ENCODE data around the gene PIGU.

Gene PIGU

GRCh38 chr20:34654207-34654744 is 22.6 kb downstream of the PIGU start:
- Histone ChIP-seq H3K9me3 (no peaks in the 10 kb centered on the region), H3K4me3 (ENCODE audit: low read depth in 1 of 2, low read length in 1 of 2) (no peak overlapping the region), H3K4me1 (ENCODE audit: control insufficient read depth in 1 of 2, insufficient read depth in 1 of 2, low read depth in 1 of 2, low read length in 1 of 2) (no peaks in the 10 kb centered on the region), H3K36me3 (no peaks in the 10 kb centered on the region), H3K27ac (no peak overlapping the region), H3K27me3 (no peaks in the 10 kb centered on the region)
- TF ChIP-seq, protein P1, sequence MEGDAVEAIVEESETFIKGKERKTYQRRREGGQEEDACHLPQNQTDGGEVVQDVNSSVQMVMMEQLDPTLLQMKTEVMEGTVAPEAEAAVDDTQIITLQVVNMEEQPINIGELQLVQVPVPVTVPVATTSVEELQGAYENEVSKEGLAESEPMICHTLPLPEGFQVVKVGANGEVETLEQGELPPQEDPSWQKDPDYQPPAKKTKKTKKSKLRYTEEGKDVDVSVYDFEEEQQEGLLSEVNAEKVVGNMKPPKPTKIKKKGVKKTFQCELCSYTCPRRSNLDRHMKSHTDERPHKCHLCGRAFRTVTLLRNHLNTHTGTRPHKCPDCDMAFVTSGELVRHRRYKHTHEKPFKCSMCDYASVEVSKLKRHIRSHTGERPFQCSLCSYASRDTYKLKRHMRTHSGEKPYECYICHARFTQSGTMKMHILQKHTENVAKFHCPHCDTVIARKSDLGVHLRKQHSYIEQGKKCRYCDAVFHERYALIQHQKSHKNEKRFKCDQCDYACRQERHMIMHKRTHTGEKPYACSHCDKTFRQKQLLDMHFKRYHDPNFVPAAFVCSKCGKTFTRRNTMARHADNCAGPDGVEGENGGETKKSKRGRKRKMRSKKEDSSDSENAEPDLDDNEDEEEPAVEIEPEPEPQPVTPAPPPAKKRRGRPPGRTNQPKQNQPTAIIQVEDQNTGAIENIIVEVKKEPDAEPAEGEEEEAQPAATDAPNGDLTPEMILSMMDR (IDR thresholded peaks at IDR 0.05) = no peak

GRCh38 chr20:34651200-34651599 is 25.7 kb downstream of the PIGU start:
- H3K4me3 ChIP-seq (ENCODE audit: low read depth in 1 of 2, low read length in 1 of 2) = no peak overlapping the region
- H3K9me3 ChIP-seq = no peaks in the 10 kb centered on the region
- TF ChIP-seq, protein P1 (IDR thresholded peaks at IDR 0.05) = no peak
- H3K36me3 ChIP-seq = no peaks in the 10 kb centered on the region
- H3K27ac ChIP-seq = no peak overlapping the region
- no peaks in the 10 kb centered on the region for H3K27me3 ChIP-seq
- H3K4me1 ChIP-seq (ENCODE audit: control insufficient read depth in 1 of 2, insufficient read depth in 1 of 2, low read depth in 1 of 2, low read length in 1 of 2) = no peaks in the 10 kb centered on the region

GRCh38 chr20:34647737-34648136 is 29.2 kb downstream of the PIGU start:
- no peaks in the 10 kb centered on the region for H3K36me3 ChIP-seq
- H3K27me3 ChIP-seq = no peaks in the 10 kb centered on the region
- TF ChIP-seq, protein P1 (IDR thresholded peaks at IDR 0.05) = no peak
- peaks cover 14 to 17% of the 10 kb centered on the region in 2 experiments for H3K4me1 ChIP-seq (ENCODE audit: control insufficient read depth in 1 of 2, insufficient read depth in 1 of 2, low read depth in 1 of 2, low read length in 1 of 2)
- H3K9me3 ChIP-seq = no peaks in the 10 kb centered on the region
- no peak overlapping the region for H3K4me3 ChIP-seq (ENCODE audit: low read depth in 1 of 2, low read length in 1 of 2)
- no peak overlapping the region for H3K27ac ChIP-seq

DNA sequence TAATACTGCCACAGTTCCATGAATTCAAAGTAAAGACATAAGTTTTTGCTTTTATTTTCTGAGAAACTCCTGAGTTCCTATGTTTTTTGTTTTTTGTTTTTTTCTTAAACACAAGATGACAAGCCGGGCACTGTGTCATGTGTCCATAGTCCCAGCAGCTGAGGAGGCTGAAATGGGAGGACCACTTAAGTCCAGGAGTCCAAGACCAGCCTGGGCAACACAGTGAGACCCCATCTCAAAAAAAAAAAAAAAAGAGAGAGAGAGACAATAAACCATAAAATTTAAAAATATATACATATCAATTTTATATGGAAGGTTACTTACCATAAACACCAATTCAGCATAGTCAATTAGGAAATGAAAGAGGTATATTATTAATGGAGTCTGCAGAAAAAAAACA is 31.9 kb downstream of the PIGU start:
- TF ChIP-seq, protein P1 (IDR thresholded peaks at IDR 0.05) = no peak

DNA sequence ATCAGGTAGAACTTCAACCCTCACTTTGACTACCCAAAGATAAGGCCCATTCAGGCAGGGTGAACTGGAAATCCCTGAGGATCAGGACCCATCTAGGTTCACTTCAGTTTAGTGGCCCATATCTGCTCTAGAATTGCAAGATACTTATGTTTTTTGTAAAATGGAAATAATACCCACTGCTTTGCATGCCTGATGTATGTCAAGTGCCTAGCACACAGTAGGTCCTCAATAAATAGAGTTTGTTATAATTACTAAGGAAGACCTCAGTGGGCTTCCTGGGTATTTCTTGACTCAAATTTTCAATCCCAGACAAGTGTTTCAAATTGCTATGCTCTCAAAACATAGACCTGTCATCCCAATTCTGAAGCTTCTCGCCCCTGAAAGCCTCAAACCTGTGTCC is 32.5 kb downstream of the PIGU start:
- Histone ChIP-seq H3K4me3 (ENCODE audit: low read depth in 1 of 2, low read length in 1 of 2) (no peak overlapping the region), H3K9me3 (no peaks in the 10 kb centered on the region), H3K4me1 (ENCODE audit: control insufficient read depth in 1 of 2, insufficient read depth in 1 of 2, low read depth in 1 of 2, low read length in 1 of 2) (peaks cover 35 to 36% of the 10 kb centered on the region in 2 experiments), H3K27ac (peak overlapping the region; percentile 75), H3K27me3 (no peaks in the 10 kb centered on the region), H3K36me3 (no peaks in the 10 kb centered on the region)
- TF ChIP-seq, protein P1 (IDR thresholded peaks at IDR 0.05) = no peak

More for the DNA sequence above, 31.9 kb downstream of the PIGU start:
- Histone ChIP-seq H3K27me3 (no peaks in the 10 kb centered on the region), H3K9me3 (no peaks in the 10 kb centered on the region), H3K4me1 (ENCODE audit: control insufficient read depth in 1 of 2, insufficient read depth in 1 of 2, low read depth in 1 of 2, low read length in 1 of 2) (peaks cover 32 to 35% of the 10 kb centered on the region in 2 experiments), H3K27ac (peak overlapping the region; percentile 75), H3K4me3 (ENCODE audit: low read depth in 1 of 2, low read length in 1 of 2) (no peak overlapping the region), H3K36me3 (no peaks in the 10 kb centered on the region)
